SK-N-MC (cell line): ENCODE data around the gene MRPL51.

ENCODE experiments used
- EZH2 ChIP-seq: fragments of 200-600 bp; sonication (generic); IDR thresholded peaks from one replicate; pipeline ENCODE4 v1.6.1; 2017; ENCODE audit warnings: antibody characterized with exemption
- FOXP2 ChIP-seq: optimal IDR thresholded peaks from 2 replicates; pipeline ENCODE3; 2011; ENCODE audit warnings: mild to moderate bottlenecking, moderate library complexity; ENCODE audit not compliant: insufficient read depth; ENCODE audit errors: extremely low read length, control extremely low read depth
- POLR2AphosphoS5 ChIP-seq: IDR thresholded peaks from 2 replicates; pipeline ENCODE4 v1.6.1; 2012; ENCODE audit warnings: mild to moderate bottlenecking, low read depth, low read length, borderline replicate concordance

- TF ChIP-seq POLR2AphosphoS5 (no peak), EZH2 (no peak), FOXP2 (no peak)
Observed at GRCh38 chr12:6529291-6529737, 36.3 kb upstream of the MRPL51 start.
